ENCODE results near the gene ACOT12. TPM values are rescaled to one million over a fixed set of nuclear protein-coding genes. Genes with fewer than 3 reads are reported as not detected.

ACOT12 gene
- total RNA-seq, 1 donor from 2014 or later = not detected

DNA sequence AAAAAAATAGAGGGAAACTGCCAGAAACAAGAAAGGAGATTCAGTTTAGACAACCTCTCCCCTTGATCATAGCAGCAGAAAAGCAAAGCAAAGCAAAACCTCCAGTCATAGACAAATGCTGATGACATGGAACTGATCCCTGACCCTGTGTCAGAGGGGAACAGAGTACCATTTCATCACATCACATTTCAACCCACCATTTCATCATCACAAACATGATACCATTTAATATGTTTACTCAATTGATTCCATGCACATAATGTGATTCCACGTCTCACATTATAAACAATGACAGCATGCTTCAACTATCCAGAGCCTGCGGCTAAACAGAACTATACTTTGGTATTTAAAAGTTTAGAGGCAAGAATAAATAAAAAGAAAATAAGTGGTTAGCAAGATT, 28.7 kb upstream of the ACOT12 start:
- Mint-ChIP-seq H3K27ac (ENCODE audit: unreplicated experiment) (peak overlapping the region; percentile 96), H3K4me3 (ENCODE audit: unreplicated experiment) (peak overlapping the region; percentile 68), H3K27me3 (ENCODE audit: unreplicated experiment) (peaks cover 10% of the 10 kb centered on the region), H3K4me1 (ENCODE audit: low read depth, unreplicated experiment) (peaks cover 50% of the 10 kb centered on the region), H3K36me3 (ENCODE audit: unreplicated experiment) (no peaks in the 10 kb centered on the region), H3K9me3 (ENCODE audit: unreplicated experiment) (peaks cover 6% of the 10 kb centered on the region)
- no peak for DNase-seq
- TF ChIP-seq, protein P1, sequence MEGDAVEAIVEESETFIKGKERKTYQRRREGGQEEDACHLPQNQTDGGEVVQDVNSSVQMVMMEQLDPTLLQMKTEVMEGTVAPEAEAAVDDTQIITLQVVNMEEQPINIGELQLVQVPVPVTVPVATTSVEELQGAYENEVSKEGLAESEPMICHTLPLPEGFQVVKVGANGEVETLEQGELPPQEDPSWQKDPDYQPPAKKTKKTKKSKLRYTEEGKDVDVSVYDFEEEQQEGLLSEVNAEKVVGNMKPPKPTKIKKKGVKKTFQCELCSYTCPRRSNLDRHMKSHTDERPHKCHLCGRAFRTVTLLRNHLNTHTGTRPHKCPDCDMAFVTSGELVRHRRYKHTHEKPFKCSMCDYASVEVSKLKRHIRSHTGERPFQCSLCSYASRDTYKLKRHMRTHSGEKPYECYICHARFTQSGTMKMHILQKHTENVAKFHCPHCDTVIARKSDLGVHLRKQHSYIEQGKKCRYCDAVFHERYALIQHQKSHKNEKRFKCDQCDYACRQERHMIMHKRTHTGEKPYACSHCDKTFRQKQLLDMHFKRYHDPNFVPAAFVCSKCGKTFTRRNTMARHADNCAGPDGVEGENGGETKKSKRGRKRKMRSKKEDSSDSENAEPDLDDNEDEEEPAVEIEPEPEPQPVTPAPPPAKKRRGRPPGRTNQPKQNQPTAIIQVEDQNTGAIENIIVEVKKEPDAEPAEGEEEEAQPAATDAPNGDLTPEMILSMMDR (IDR thresholded peaks at IDR 0.05; ENCODE audit: partially characterized antibody, unreplicated experiment) = no peak

DNA sequence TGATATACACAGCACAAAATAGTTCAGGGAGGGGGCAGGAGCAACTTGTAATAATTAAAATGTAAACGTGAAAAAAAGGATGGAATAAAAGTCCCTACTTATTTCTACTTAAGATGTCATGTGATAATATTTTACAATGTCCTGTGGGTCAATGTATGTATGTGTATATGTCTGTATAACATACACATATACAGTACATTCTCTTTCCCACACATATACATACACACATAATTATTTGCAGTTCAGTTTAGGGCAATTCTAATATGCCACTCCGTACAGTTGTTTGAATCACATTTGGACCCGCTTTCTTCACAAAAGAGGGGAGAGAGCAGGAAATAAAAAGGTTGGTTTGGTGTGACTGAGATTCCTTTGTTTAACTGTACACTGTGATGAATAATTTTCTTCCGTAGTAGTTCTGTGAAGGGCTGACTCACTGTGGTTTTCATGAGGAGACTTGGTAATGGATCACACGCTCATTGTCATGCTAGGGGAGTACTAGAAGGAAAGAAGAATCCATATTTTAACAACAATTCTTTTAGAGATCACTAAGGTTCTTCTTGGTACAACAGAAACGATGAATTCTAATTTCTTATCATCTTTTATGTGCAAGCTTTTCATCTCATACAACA, 26.2 kb upstream of the ACOT12 start:
- TF ChIP-seq, protein P1 (IDR thresholded peaks at IDR 0.05; ENCODE audit: partially characterized antibody, unreplicated experiment) = no peak
- H3K4me3 Mint-ChIP-seq (ENCODE audit: unreplicated experiment) = no peak overlapping the region
- H3K9me3 Mint-ChIP-seq (ENCODE audit: unreplicated experiment) = peaks cover 6% of the 10 kb centered on the region
- H3K27ac Mint-ChIP-seq (ENCODE audit: unreplicated experiment) = peak overlapping the region; percentile 5
- no peak for DNase-seq
- peaks cover 31% of the 10 kb centered on the region for H3K4me1 Mint-ChIP-seq (ENCODE audit: low read depth, unreplicated experiment)
- peaks cover 10% of the 10 kb centered on the region for H3K27me3 Mint-ChIP-seq (ENCODE audit: unreplicated experiment)
- no peaks in the 10 kb centered on the region for H3K36me3 Mint-ChIP-seq (ENCODE audit: unreplicated experiment)

DNA sequence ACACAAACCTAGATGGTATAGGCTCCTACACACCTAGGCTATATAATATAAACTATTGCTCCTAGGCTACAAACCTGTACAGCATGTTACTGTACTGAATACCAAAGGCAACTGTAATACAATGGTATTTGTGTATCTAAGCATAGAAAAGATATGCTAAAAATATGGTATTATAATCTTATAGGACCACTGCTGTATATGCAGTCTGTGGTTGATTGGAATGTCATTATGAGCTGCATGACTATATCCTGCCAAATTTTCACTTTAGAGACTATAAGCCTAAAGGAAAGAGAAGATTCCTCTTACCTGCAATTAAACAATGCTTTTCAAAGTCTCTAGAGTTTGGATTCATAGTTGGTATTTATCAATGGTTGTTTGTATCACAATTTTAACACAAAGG, 24.7 kb upstream of the ACOT12 start:
- Mint-ChIP-seq H3K27me3 (ENCODE audit: unreplicated experiment) (peaks cover 8% of the 10 kb centered on the region), H3K27ac (ENCODE audit: unreplicated experiment) (no peak overlapping the region)
- TF ChIP-seq, protein P1 (IDR thresholded peaks at IDR 0.05; ENCODE audit: partially characterized antibody, unreplicated experiment) = no peak

DNA sequence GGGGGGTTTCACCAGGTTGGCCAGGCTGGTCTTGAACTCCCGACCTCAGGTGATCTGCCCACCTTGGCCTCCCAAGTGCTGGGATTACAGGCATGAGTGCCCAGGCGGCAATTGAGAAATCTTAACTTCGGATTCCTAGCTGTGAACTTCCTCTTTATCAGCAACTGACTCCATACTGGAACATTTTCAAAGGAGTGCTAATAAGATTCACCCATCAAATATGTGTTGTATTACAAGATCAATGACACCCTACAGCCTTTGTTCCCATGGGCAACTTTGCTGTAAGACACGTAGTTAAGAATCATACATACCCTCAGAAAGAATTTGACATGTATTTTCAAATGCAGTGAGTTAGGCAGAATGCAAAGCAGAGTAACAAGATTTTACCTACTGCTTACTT, 23.1 kb upstream of the ACOT12 start:
- Mint-ChIP-seq H3K27me3 (ENCODE audit: unreplicated experiment) (peaks cover 5% of the 10 kb centered on the region), H3K9me3 (ENCODE audit: unreplicated experiment) (peaks cover 1% of the 10 kb centered on the region), H3K4me1 (ENCODE audit: low read depth, unreplicated experiment) (peaks cover 16% of the 10 kb centered on the region), H3K4me3 (ENCODE audit: unreplicated experiment) (no peak overlapping the region), H3K27ac (ENCODE audit: unreplicated experiment) (no peak overlapping the region), H3K36me3 (ENCODE audit: unreplicated experiment) (no peaks in the 10 kb centered on the region)
- TF ChIP-seq, protein P1 (IDR thresholded peaks at IDR 0.05; ENCODE audit: partially characterized antibody, unreplicated experiment) = no peak
- DNase-seq = no peak

More for the DNA sequence above, 24.7 kb upstream of the ACOT12 start:
- no peak for DNase-seq
- Mint-ChIP-seq H3K4me3 (ENCODE audit: unreplicated experiment) (no peak overlapping the region), H3K9me3 (ENCODE audit: unreplicated experiment) (peaks cover 6% of the 10 kb centered on the region), H3K4me1 (ENCODE audit: low read depth, unreplicated experiment) (peaks cover 27% of the 10 kb centered on the region), H3K36me3 (ENCODE audit: unreplicated experiment) (no peaks in the 10 kb centered on the region)

DNA sequence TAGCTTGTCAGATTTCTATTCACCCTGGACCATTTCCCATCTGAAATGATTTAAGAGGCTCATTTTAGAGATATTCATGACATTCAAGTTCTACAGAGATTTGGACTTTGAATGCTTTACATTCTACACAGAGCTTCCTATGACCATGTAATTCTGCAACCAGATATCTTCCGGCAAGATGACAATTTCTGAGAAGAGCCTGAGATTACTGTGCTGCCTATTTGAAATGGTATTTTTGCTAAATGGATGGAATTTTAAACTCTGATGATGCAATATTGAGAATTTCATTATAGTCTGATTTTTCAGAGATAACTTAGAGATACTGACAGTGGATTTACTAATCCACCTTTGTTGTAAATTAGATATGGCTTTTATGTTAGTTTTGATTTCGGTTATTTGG, 16.0 kb upstream of the ACOT12 start:
- Mint-ChIP-seq H3K4me1 (ENCODE audit: low read depth, unreplicated experiment) (peaks cover 20% of the 10 kb centered on the region), H3K36me3 (ENCODE audit: unreplicated experiment) (no peaks in the 10 kb centered on the region), H3K27ac (ENCODE audit: unreplicated experiment) (no peak overlapping the region), H3K9me3 (ENCODE audit: unreplicated experiment) (no peaks in the 10 kb centered on the region), H3K4me3 (ENCODE audit: unreplicated experiment) (no peak overlapping the region), H3K27me3 (ENCODE audit: unreplicated experiment) (no peaks in the 10 kb centered on the region)
- no peak for DNase-seq
- TF ChIP-seq, protein P1 (IDR thresholded peaks at IDR 0.05; ENCODE audit: partially characterized antibody, unreplicated experiment) = no peak
